ENCODE measurements around the gene CSRNP3.

Gene CSRNP3, protein sequence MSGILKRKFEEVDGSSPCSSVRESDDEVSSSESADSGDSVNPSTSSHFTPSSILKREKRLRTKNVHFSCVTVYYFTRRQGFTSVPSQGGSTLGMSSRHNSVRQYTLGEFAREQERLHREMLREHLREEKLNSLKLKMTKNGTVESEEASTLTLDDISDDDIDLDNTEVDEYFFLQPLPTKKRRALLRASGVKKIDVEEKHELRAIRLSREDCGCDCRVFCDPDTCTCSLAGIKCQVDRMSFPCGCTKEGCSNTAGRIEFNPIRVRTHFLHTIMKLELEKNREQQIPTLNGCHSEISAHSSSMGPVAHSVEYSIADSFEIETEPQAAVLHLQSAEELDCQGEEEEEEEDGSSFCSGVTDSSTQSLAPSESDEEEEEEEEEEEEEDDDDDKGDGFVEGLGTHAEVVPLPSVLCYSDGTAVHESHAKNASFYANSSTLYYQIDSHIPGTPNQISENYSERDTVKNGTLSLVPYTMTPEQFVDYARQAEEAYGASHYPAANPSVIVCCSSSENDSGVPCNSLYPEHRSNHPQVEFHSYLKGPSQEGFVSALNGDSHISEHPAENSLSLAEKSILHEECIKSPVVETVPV

GRCh38 chr2:165469417-165469816 lies at the start of gene CSRNP3:
CSRNP3 (plus strand) TSS chr2:165469698; CDS start chr2:165595066, 125,368 bp downstream.
- DNase-seq = peak; percentile 93

DNA sequence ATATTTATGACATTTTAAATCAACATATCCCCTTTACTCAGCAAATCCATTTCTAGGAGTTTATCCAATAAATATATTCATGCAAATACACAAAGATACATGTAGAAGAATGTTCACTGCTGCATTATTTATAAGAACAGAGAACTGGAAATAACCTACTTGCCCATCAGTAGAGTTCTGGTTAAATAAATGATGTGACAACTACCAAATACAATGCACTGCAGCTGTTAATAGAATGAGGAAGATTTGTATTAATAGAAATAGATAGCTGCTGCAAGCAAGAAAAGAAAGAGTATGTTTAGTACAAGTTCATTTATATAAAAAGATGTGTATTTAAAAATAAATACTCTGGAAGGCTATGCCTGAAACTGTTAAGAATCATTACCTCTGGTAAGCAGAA lies 49.3 kb upstream of the CSRNP3 start:
- DNase-seq = no peak

- no peak for DNase-seq
Measured at GRCh38 chr2:165423081-165423480, 46.4 kb upstream of the CSRNP3 start.

DNA sequence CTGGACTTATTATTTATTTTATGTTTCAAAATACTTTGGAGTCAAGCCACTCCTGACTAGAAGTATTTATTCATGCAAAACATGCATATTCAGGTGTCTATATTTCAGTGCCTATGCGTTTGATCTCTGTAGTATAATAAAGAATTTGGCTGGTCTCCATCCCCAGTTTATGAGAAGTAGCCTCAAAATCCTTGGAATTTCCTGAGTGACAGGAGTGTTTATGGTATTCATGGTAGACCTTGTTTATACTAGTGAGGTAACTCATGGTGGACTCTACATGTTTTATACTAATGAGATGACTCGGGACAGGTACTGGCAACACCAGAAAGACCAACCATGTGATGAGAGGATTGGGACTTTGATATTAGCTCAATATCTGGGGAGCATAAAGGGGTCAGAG lies 43.9 kb upstream of the CSRNP3 start:
- DNase-seq = no peak

GRCh38 chr2:165427686-165428085 lies 41.8 kb upstream of the CSRNP3 start:
- no peak for DNase-seq

GRCh38 chr2:165428926-165429325 lies 40.6 kb upstream of the CSRNP3 start:
- DNase-seq = no peak

GRCh38 chr2:165431014-165431413 lies 38.5 kb upstream of the CSRNP3 start:
- DNase-seq = no peak

GRCh38 chr2:165432234-165432966 lies 37.1 kb upstream of the CSRNP3 start:
- DNase-seq = no peak

DNA sequence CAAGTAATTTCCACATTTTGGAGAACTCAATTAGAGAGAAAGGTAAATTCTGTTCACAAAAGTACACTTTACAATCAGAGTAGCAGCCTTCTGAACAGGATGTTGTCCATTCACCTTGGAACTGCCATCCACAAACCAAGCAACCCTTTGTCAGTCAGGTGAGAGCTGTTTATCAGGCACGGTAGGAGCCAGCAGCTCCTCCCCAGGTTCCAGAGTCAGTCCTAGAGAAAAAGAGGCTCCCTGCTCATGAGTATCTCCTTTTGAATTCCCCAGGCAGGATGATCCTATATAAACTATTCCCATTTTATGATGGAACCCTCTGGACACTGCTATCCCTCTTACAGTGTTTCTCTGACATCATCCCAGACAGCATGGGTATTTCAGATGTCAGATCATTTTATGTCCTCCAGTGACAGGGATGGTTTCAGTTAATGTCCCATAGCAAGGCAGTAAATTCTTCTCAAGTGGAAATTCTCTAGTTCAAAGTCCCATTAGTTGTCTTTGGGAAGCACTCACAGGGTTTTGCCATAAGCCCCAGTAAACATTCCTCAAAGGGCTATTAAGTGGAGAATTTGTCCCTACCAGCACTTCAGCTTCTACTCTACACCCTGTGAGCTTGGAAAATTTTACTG lies 34.5 kb upstream of the CSRNP3 start:
- no peak for DNase-seq

DNA sequence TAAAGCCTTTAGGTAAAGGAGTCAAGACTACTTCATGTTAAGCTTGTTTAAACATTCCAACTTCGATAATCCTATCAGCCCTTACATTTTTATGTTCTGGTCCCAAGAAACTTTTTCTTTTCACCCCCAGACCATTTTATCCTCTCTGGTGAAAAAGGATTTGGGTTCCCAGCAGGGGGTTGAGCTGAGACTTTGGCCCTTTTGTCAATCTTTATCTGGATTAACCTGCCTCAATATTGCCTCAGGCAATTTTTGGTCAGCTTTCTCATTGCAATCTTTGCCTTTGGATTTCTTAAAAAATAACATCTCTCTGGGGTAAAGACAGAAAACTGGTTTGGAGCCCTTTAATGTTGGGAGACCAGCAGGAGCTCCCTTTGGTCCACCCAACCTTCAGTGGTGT lies 33.9 kb upstream of the CSRNP3 start:
- no peak for DNase-seq

DNA sequence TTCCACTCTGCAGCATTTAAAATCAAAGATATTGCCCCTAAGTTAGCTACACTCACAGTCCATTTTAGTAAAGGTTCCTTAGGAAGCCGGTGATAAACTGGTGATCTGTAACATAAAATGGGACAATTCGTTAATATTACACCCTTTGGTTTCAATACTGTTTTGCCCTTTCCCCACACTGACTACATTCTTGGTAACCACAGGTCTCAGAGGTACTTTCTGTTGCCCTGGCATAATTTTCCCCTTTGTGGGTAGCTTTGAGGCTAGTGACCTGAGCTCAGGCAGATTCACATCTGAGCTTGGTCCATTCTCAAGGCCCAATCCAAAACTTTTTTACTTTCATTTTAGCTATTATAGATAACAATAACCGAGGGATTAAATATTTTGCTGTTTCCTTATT lies 32.9 kb upstream of the CSRNP3 start:
- no peak for DNase-seq

DNA sequence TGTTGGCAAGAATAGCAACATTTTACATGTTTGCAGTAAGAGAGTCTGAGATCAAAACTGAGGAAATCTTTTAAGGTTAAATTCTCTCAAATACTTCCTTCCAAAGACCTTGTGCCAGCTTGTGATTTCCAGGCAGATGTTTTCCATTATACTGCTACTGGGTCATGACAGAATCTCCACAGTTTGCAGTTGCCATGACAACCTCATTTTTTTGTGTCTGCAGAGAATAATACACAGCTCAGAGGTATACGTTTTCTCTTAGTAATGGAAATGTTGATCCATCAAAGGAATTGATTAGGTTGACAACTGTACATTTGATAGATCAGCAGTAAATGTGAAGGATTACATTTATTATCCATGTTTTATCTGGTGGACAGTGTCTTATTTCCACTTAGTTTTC lies 29.1 kb upstream of the CSRNP3 start:
- peak; percentile 12 for DNase-seq

- DNase-seq = no peak
Measured at GRCh38 chr2:165443511-165443910, 26.0 kb upstream of the CSRNP3 start.

- no peak for DNase-seq
Measured at GRCh38 chr2:165448406-165448805, 21.1 kb upstream of the CSRNP3 start.

DNA sequence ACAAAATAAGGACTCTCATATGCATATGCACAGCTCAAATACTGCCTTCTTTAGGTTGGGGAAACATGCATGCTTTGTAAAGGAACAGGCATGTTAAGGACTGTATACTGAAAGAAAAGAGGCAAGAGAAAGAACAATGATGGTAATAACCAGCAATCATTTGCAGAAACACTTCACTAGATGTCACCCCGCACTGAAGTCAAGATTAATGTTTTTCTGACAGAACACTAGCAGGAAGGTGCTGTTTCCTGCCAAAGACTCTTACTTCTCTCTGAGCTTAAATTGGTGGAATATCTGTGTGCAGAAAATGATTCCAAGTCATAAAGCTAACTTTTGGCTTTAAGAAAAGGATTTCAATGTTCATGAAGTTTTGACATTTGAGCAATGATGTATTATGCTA lies 19.3 kb upstream of the CSRNP3 start:
- DNase-seq = peak; percentile 42

DNA sequence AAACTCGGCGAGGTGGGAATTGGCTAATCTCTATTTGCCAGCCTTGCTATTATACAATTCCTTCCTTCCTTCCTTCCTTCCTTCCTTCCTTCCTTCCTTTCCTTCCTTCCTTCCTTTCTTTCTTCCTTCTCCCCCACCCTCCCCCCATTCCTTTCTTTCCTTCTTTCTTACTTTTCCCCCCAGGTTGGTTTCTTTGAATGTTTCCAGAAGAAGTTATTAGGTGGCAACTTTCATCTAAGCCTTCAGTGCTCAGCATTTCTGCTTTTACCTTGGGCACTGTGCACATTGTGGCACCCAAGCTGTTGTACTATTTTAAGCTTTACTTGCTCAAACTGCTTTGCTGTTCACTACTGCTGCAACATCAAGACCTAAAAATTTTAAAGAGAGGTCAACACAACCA lies 17.2 kb upstream of the CSRNP3 start:
- no peak for DNase-seq

- no peak for DNase-seq
Measured at GRCh38 chr2:165453561-165454094, 15.9 kb upstream of the CSRNP3 start.

- DNase-seq = no peak
Measured at GRCh38 chr2:165454905-165455304, 14.6 kb upstream of the CSRNP3 start.

DNA sequence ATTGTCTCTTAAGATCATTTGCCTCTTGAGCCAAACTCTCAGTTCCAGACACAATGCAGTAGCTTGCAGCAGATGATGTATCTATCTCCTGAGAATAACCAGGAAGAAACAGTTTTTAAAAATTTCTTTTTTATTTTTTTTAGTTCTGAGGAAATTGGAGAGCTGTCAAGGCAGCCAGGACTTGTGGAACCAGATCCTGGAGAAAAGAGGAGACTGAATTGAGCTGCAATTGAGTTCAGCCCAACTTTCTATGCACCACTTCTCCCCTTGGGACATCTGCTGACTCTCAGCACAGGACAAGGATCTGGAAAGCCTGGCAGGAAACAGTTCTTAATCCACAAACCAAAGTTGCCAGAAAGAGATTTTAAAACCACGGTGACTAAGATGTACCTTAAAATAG lies 13.5 kb upstream of the CSRNP3 start:
- DNase-seq = no peak

DNA sequence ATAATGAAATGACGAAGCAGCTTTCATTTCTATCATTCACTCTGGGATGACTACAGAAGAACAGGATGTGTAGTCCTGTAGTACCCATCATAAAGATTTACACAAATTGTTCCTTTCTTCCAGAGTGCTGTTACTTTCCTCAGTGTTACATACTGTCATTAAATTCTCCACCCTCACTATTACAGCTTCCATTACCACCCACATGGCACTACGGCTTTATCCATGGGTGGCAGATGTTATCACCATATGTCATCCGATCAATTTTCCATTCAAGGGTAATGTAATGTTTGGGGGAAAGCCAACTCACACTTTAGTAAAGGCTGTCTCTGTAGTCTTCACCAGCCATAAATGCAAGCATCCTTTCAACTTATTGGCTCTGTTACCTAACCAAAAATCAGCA lies 7.1 kb upstream of the CSRNP3 start:
- DNase-seq = no peak

DNA sequence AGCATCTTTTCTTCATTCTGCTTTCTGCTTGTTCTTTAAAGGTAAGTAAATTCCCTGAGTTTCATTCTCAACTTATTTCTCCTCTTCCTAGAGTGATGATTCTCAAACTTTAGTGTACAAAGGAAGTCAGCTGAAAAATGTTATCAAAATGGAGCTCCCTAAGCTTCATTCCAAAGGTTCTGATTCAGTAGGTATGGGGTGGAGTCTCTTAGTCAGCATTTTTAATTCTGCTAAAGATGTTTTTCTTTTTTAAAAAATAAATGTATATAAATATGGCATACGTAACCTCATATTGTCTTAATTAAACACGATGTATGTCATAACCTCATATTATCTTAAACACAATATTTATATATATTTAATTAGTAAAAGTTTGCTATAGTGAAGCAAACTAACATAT lies 3.1 kb upstream of the CSRNP3 start:
- DNase-seq = no peak

GRCh38 chr2:165467921-165468320 lies 1.6 kb upstream of the CSRNP3 start:
- DNase-seq = no peak

- DNase-seq = no peak
Measured at GRCh38 chr2:165470361-165470760, 863 bp downstream of the CSRNP3 start.
